Loucy (cell line): ENCODE measurements around the gene ANKRD18A.

Experiments
- H2AFZ ChIP-seq: fragments of 200-600 bp; sonication (generic); 2 replicates; pipeline ENCODE4 v1.6.0; 2016; ENCODE audit warnings: antibody characterized with exemption, mild to moderate bottlenecking, low read length, moderate library complexity
- H3F3A ChIP-seq: fragments of 200-600 bp; 2 replicates; pipeline ENCODE4 v1.6.0; 2016; ENCODE audit warnings: antibody characterized with exemption, low read depth, mild to moderate bottlenecking
- H3K27me3 ChIP-seq: fragments of 200-600 bp; sonication (generic); 2 replicates; pipeline ENCODE4 v1.6.1; 2014; ENCODE audit warnings: low read length, mild to moderate bottlenecking; ENCODE audit not compliant: insufficient read depth, poor library complexity, severe bottlenecking
- H3K36me3 ChIP-seq: fragments of 200-600 bp; sonication (generic); 2 replicates; pipeline ENCODE4 v1.6.1; 2016; ENCODE audit warnings: low read length; ENCODE audit not compliant: insufficient read depth
- H3K4me1 ChIP-seq: fragments of 200-600 bp; sonication (generic); 2 replicates; pipeline ENCODE4 v1.5.1; 2014; ENCODE audit warnings: low read length, mild to moderate bottlenecking; ENCODE audit not compliant: insufficient read depth, poor library complexity, severe bottlenecking
- H3K4me2 ChIP-seq: fragments of 200-600 bp; sonication (generic); 2 replicates; pipeline ENCODE4 v1.6.0; 2014; ENCODE audit warnings: antibody characterized with exemption, low read length, low read depth, mild to moderate bottlenecking; ENCODE audit not compliant: poor library complexity, severe bottlenecking
- H3K4me3 ChIP-seq: fragments of 200-600 bp; sonication (generic); 2 replicates; pipeline ENCODE4 v1.5.1; 2014; ENCODE audit warnings: low read length, mild to moderate bottlenecking, mixed read lengths; ENCODE audit not compliant: poor library complexity, severe bottlenecking
- H3K79me2 ChIP-seq: fragments of 200-600 bp; sonication (generic); 2 replicates; pipeline ENCODE4 v1.6.1; 2014; ENCODE audit warnings: low read length; ENCODE audit not compliant: insufficient read depth
- H3K9ac ChIP-seq: fragments of 200-600 bp; sonication (generic); 2 replicates; pipeline ENCODE4 v1.6.0; 2014; ENCODE audit warnings: mild to moderate bottlenecking, low read depth, low read length, moderate library complexity; ENCODE audit not compliant: poor library complexity, severe bottlenecking
- H3K9me2 ChIP-seq: fragments of 200-600 bp; sonication (generic); replicated peaks from 2 replicates; pipeline ENCODE4 v1.6.1; 2016; ENCODE audit warnings: low read depth, low read length, mixed read lengths
- H3K9me3 ChIP-seq: fragments of 200-600 bp; sonication (generic); 2 replicates; pipeline ENCODE4 v1.6.1; 2014; ENCODE audit warnings: mild to moderate bottlenecking, antibody characterized with exemption, low read length, low read depth; ENCODE audit not compliant: insufficient read depth
- H4K20me1 ChIP-seq: fragments of 200-600 bp; sonication (generic); 2 replicates; pipeline ENCODE4 v1.6.0; 2014; ENCODE audit warnings: antibody characterized with exemption, low read length, mild to moderate bottlenecking; ENCODE audit not compliant: insufficient read depth, poor library complexity, severe bottlenecking
- EZH2phosphoT487 ChIP-seq: fragments of 200-600 bp; IDR thresholded peaks from 2 replicates; pipeline ENCODE4 v1.6.1; 2018; ENCODE audit warnings: antibody characterized with exemption, mild to moderate bottlenecking, moderate library complexity, borderline replicate concordance
- TF ChIP-seq, protein P1 (sequence below): fragments of 200-600 bp; sonication (generic); conservative IDR thresholded peaks from 2 replicates; pipeline ENCODE4 v1.5.1; 2014; ENCODE audit warnings: mild to moderate bottlenecking, antibody characterized with exemption, low read length

ANKRD18A gene

DNA sequence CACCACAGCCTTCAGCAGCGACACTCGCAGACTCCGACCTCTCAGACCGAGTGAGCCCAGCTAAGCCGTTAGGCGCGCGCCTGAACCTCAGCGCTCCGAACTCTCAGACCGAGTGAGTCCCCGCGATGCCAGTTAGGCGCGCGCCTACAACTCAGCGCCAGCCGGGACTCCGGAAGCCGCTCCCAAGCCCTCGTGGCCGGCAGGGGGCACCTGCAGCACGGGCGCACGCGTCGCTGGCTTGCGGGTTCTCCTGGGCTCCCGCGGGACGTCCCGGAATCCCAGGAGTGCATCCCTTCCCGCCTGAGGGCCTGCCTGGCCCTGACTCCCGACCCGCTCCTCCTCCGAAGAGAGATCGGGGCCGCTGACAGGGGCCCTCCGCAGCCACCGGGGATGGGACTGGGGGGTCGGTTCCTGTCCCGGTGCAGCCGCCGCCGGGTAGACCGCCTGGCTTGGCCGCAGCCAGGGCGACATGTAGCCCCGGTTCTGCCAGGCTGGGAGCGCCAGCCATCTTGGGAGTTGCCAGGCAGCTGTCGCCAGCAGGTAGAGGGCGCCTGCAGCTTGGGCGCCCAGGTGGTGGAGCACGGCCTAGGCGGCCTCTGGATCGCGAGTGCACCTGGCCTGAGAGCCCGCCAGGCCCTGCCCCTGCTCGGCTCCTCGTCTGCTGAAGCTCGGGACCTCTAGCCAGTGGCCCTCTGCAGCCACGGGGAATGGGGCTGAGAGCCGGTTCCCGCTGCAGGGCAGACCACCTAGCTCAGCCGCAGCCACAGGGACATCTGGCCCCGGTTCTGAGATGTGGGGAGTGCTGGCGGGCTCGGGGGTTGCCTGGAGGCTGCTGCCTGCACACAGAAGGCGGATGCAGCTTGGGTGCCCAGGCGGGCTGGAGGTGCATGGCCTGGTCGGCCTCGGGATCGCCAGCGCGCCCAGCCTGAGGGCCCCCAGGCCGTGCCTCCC is at the start of gene ANKRD18A:
ANKRD18A (minus strand) TSS at position 114 of the 951 bp plus-strand sequence. CDS start 311 bp downstream, outside the sequence.
- Histone ChIP-seq H3K27me3 (no peaks in the 10 kb centered on the region), H2AFZ (no peak within 1 kb of the TSS), H3K36me3 (no peaks in the 10 kb centered on the region), H3F3A (no peaks in the 10 kb centered on the region), H3K9me2 (no peaks in the 10 kb centered on the region), H3K9me3 (no peaks in the 10 kb centered on the region; the same call in 1 of the 2 replicates), H3K9ac (no peak within 1 kb of the TSS), H3K4me2 (no peak within 1 kb of the TSS), H3K79me2 (no peaks in the 10 kb centered on the region), H3K4me1 (no peaks in the 10 kb centered on the region), H4K20me1 (no peaks in the 10 kb centered on the region), H3K4me3 (no peak within 1 kb of the TSS)
- no peak for TF ChIP-seq EZH2phosphoT487
- TF ChIP-seq, protein P1, sequence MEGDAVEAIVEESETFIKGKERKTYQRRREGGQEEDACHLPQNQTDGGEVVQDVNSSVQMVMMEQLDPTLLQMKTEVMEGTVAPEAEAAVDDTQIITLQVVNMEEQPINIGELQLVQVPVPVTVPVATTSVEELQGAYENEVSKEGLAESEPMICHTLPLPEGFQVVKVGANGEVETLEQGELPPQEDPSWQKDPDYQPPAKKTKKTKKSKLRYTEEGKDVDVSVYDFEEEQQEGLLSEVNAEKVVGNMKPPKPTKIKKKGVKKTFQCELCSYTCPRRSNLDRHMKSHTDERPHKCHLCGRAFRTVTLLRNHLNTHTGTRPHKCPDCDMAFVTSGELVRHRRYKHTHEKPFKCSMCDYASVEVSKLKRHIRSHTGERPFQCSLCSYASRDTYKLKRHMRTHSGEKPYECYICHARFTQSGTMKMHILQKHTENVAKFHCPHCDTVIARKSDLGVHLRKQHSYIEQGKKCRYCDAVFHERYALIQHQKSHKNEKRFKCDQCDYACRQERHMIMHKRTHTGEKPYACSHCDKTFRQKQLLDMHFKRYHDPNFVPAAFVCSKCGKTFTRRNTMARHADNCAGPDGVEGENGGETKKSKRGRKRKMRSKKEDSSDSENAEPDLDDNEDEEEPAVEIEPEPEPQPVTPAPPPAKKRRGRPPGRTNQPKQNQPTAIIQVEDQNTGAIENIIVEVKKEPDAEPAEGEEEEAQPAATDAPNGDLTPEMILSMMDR: no peak

DNA sequence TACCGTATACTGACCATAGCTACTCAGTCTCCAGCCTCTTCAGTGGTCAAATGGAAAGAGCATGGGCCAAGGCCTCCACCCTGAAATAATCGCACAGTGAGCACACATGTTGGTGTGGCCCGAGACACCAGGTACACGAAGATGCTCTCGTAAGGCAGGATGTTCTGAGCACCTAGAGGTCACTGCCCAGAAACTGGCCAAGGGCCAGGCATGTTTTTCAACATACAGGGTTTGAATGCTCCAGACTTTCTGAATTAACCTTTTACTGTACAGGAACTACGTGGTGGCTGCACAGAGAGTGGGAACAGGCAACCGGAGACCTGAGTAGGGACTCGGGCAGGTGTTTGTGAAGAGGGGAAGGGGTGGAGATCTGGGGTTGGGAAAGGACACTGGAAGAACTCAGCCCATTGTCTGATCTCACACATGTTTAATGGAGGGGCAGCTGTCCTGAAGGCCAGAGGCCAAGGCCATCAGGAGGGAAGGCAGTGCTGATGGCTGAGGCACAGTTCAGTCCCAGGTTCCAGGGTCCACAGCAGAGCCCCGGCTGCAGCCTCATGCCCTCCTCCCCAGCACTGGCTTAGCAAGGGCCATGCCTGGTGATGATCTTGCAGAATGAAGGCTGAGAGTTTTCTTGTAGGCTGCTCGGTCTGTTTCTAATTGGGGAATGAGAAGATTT is 48.5 kb upstream of the ANKRD18A start:
- H3K27me3 ChIP-seq: no peaks in the 10 kb centered on the region
- no peaks in the 10 kb centered on the region for H3K9me2 ChIP-seq
- H3K79me2 ChIP-seq: no peaks in the 10 kb centered on the region
- H3K4me1 ChIP-seq: no peaks in the 10 kb centered on the region
- H3K9me3 ChIP-seq: no peaks in the 10 kb centered on the region
- no peak overlapping the region for H2AFZ ChIP-seq
- H3K4me2 ChIP-seq: no peak overlapping the region
- H3K9ac ChIP-seq: no peak overlapping the region
- no peak for TF ChIP-seq EZH2phosphoT487
- TF ChIP-seq, protein P1: no peak
- no peaks in the 10 kb centered on the region for H4K20me1 ChIP-seq
- H3K4me3 ChIP-seq: no peak overlapping the region
- no peaks in the 10 kb centered on the region for H3F3A ChIP-seq
- H3K36me3 ChIP-seq: no peaks in the 10 kb centered on the region

DNA sequence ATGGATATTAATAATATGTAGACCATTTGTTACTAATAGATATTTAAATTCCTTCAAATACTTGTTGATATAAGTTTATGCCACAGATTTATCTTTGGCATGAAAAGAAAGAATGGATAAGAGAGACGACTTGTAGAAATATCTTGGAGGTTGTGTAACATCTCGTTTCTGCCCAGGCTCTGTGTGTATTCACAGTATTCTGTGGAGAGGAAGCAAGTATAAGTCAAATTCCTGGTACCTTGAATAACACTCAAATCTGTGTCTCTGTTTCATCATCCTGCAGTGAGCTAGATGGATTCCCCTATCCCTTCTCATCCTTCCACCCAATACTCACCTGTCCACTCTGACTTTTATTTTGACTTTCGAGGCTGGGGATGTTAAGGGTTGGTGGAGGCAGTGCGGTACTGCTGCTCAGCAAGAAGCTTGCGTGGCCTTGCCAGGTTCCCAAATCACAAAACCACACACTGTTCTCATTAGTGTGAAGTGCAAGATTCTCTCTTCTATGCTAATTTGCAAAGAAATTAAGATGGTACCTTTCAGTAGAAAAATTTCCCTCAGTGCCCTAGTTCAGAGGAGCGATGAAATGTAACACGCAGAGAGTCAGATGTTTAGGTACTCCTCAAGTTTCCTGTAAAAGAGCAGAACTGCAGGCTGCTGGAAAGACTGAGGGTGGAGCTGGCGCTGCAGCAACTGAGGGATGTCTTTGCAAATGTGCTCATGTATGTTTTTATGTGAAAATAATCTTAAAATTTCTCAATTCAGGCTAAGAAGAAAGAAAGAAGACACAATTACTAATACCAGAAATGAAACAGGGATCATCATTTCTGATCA is 42.6 kb upstream of the ANKRD18A start:
- Histone ChIP-seq H4K20me1 (no peaks in the 10 kb centered on the region), H3K4me2 (no peak overlapping the region), H3K27me3 (no peaks in the 10 kb centered on the region), H3K36me3 (no peaks in the 10 kb centered on the region), H2AFZ (no peak overlapping the region), H3K9me2 (no peaks in the 10 kb centered on the region), H3K79me2 (no peaks in the 10 kb centered on the region), H3F3A (no peaks in the 10 kb centered on the region), H3K9me3 (no peaks in the 10 kb centered on the region), H3K9ac (no peak overlapping the region), H3K4me1 (no peaks in the 10 kb centered on the region), H3K4me3 (no peak overlapping the region)
- TF ChIP-seq, protein P1: no peak
- TF ChIP-seq EZH2phosphoT487: no peak
